B cell (primary cell): ENCODE data around the gene USP9X.

ENCODE experiments used
- CTCF ChIP-seq: fragments of 200-600 bp; IDR thresholded peaks from one replicate; pipeline ENCODE4 v1.8.0; 2022; ENCODE audit warnings: antibody characterized with exemption, mild to moderate bottlenecking
- EZH2 ChIP-seq: IDR thresholded peaks from 2 replicates; pipeline ENCODE4 v1.6.1; 2012; ENCODE audit warnings: borderline replicate concordance, low read depth, mild to moderate bottlenecking, moderate library complexity, low read length; ENCODE audit not compliant: insufficient read depth, poor library complexity, severe bottlenecking

- no peak for TF ChIP-seq CTCF
- no peak for TF ChIP-seq EZH2
Measured at GRCh38 chrX:41127477-41128192, 42.4 kb downstream of the USP9X start.
